ENCODE measurements around the gene PACRG. TPM values are rescaled to one million over a fixed set of nuclear protein-coding genes. Genes with fewer than 3 reads are reported as not detected.

PACRG gene
- total and polyA plus RNA-seq, 2 of the 8 experiments (the other 6 are each of a cell fraction or from before 2014, with no cell fraction given): 0.44 to 0.54 TPM

GRCh38 chr6:163325390-163325784 lies 597.6 kb downstream of the PACRG start (continued):
- TF ChIP-seq CHD7 (IDR thresholded peaks at IDR 0.05; ENCODE audit: insufficient replicate concordance, low read length) (no peak), EZH2 (IDR thresholded peaks at IDR 0.05; ENCODE audit: low read depth, low read length, severe bottlenecking) (no peak), POLR2AphosphoS5 (IDR thresholded peaks at IDR 0.05; ENCODE audit: low read depth, low read length) (no peak), NANOG (IDR thresholded peaks at IDR 0.05; ENCODE audit: insufficient read depth, low read depth, low read length, poor library complexity, severe bottlenecking) (no peak), EP300 (IDR thresholded peaks at IDR 0.05; ENCODE audit: borderline replicate concordance in 1 of 2, low read depth in 2 of 2, low read length in 2 of 2) (no peak), RNF2 (IDR thresholded peaks at IDR 0.05; ENCODE audit: borderline replicate concordance, low read depth, low read length, missing control alignments, poor library complexity, severe bottlenecking) (no peak), CBX8 (IDR thresholded peaks at IDR 0.05; ENCODE audit: borderline replicate concordance, low read depth, low read length) (no peak), RXRA (IDR thresholded peaks at IDR 0.05; ENCODE audit: insufficient read depth, low read depth, low read length) (no peak), FOSL1 (IDR thresholded peaks at IDR 0.05; ENCODE audit: insufficient read depth, low read depth, low read length) (no peak), KDM4A (IDR thresholded peaks at IDR 0.05; ENCODE audit: low read depth, low read length, severe bottlenecking) (no peak)
